Small intestine (tissue), 7 donors: ENCODE data around the gene PPM1G. TPM values are rescaled to one million over a fixed set of nuclear protein-coding genes. Genes with fewer than 3 reads are reported as not detected.
"Not testable (repeated sequence)": the region's sequence is repeated elsewhere in the genome, so short reads cannot be mapped to it uniquely, and the experiment has no call there.

Source experiments
- DNase-seq, 2 donors: peaks; one replicate each; pipeline versions ENCODE4 v3.0.0 to v3.0.0-alpha.2; 2013
- FAIRE-seq: peaks from 2 replicates; lab custom pipeline; 2012; peaks lifted over from hg19 to GRCh38; lab: Jason Lieb, UNC
- H3K27ac ChIP-seq, 3 donors: one replicate each; pipeline ENCODE4 v1.5.1; 2013; ENCODE audit warnings: low read length in 2 of 3, mild to moderate bottlenecking in 2 of 3, control low read depth in 1 of 3, inconsistent platforms in 1 of 3, low read depth in 1 of 3, moderate library complexity in 1 of 3
- H3K27me3 ChIP-seq, 3 donors: one replicate each; pipeline ENCODE4 v1.6.1; 2013; ENCODE audit warnings: low read length in 3 of 3, inconsistent platforms in 1 of 3; ENCODE audit not compliant: control insufficient read depth in 3 of 3, insufficient read depth in 3 of 3
- H3K36me3 ChIP-seq, 3 donors: one replicate each; pipeline ENCODE4 v1.6.1; 2013; ENCODE audit warnings: low read length in 3 of 3, inconsistent platforms in 1 of 3, low read depth in 1 of 3, mild to moderate bottlenecking in 1 of 3, moderate library complexity in 1 of 3; ENCODE audit not compliant: control insufficient read depth in 3 of 3, insufficient read depth in 2 of 3
- H3K4me1 ChIP-seq, 3 donors: one replicate each; pipeline ENCODE4 v1.6.1; 2013; ENCODE audit warnings: low read length in 2 of 3, inconsistent platforms in 1 of 3, low read depth in 1 of 3, mild to moderate bottlenecking in 1 of 3, moderate library complexity in 1 of 3; ENCODE audit not compliant: control insufficient read depth in 3 of 3, insufficient read depth in 2 of 3
- H3K4me3 ChIP-seq, 3 donors: one replicate each; pipeline ENCODE4 v1.5.1; 2013; ENCODE audit warnings: low read length in 3 of 3, control low read depth in 1 of 3, inconsistent platforms in 1 of 3, low read depth in 1 of 3, mild to moderate bottlenecking in 1 of 3, moderate library complexity in 1 of 3
- H3K9me3 ChIP-seq, 2 donors: one replicate each; pipeline ENCODE4 v1.6.1; 2013; ENCODE audit warnings: low read depth in 1 of 2, low read length in 1 of 2; ENCODE audit not compliant: control insufficient read depth in 2 of 2, insufficient read depth in 1 of 2
- WGBS, 3 donors: extraction: QIAGEN DNeasy Blood & Tissue Kit; methylation state at CpG; one replicate each; pipeline ENCODE4 v1.1.7; 2013; 5-methylcytosine and 5-hydroxymethylcytosine counted together
- polyA plus RNA-seq, 4 donors: library from polyadenylated mRNA; stranded (reverse) in 3 of 4; unstranded in 1 of 4; fragments of 200-250 nt in 3 of 4; fragments of 120-200 nt in 1 of 4; gene quantifications; one replicate each; pipeline versions ENCODE4 v1.2.1 to v1.2.3, GENCODE V29; 2013
- donor health status: healthy with polysubstance abuse.
- donor health status: control.
- donor health status: control.
- donor health status: Bipolar disorder and iron deficiency.
- donor health status: healthy.

PPM1G gene
- polyA plus RNA-seq, 4 donors = 44.1 to 93.1 (median 53.0) TPM

DNA sequence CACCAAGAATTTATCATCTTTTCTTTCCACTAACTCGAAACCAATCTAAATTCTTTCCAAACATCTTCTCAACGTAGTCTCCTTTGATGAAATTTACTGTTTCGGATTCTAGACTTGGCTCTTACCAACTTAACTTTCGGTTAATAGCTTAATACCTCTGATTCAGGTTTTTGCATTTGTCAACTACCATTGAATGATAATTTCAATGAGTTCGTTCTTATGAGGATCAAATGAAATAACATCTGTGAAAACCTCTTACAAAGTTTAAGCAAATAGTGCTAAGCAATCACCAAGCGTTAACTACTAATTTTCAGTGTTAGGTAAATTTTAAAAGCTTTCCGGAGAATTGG is 18.4 kb upstream of the PPM1G start:
- H3K27me3 ChIP-seq = no peaks in the 10 kb centered on the region
- DNase-seq = no peak
- no peaks in the 10 kb centered on the region for H3K9me3 ChIP-seq
- H3K27ac ChIP-seq = peak overlapping the region; percentile 84 to 100 (median 99)
- peaks cover 1 to 9% (median 7%) of the 10 kb centered on the region in 3 donors for H3K4me1 ChIP-seq
- no peaks in the 10 kb centered on the region for H3K36me3 ChIP-seq
- WGBS, 3 donors = 14 to 27% (median 15%) methylated on average over 7 of the region's 7 CpGs
- no peak for FAIRE-seq
- peak overlapping the region; percentile 78 to 99 (median 88) for H3K4me3 ChIP-seq

DNA sequence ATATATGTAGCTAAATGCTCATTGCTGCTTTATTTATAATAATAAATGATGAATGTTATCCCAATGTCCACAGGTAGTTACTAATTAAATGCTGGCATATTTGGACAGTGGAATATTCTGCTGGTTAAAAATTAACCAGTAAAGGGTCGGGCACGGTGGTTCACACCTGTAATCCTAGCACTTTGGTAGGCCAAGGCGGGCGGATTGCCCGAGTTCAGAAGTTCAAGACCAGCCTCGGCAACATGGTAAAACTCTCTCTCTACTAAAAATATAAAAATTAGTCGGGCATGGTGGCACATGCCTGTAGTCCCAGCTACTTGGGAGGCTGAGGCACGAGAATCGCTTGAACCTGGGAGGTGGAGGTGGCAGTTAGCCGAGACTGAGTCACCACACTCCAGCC is 15.6 kb upstream of the PPM1G start:
- DNase-seq = peak in 1 of 2 donors; percentile 59
- not testable (repeated sequence) for H3K9me3 ChIP-seq, H3K4me3 ChIP-seq, H3K27ac ChIP-seq, H3K36me3 ChIP-seq, H3K4me1 ChIP-seq, FAIRE-seq, H3K27me3 ChIP-seq
- 36 to 72% (median 50%) methylated on average over 10 of the region's 10 CpGs for whole genome bisulfite sequencing, 3 donors

DNA sequence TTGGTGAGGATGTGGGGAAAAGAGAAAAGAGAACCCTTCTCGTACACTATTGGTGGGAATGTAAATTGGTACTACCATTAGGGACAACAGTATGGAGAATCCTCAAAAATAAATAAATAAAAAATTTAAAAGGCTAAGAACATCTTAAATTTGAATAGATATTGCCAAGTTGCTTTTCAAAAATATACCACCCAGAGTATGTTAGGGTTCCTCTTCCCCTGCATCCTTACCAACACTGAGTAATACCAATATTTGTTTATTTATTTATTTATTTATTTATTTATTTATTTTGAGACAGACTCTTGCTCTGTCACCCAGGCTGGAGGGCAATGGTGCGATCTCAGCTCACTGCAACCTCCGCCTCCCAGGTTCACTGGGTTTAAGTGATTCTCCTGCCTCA is 13.6 kb upstream of the PPM1G start:
- Histone ChIP-seq H3K27ac (no peak overlapping the region), H3K4me3 (no peak overlapping the region), H3K36me3 (no peaks in the 10 kb centered on the region), H3K27me3 (no peaks in the 10 kb centered on the region), H3K4me1 (peaks cover 0 to 3% (median 0%) of the 10 kb centered on the region in 3 donors), H3K9me3 (no peaks in the 10 kb centered on the region)
- WGBS, 3 donors = 93 to 98% (median 96%) methylated on average over 3 of the region's 3 CpGs
- DNase-seq (no peak), FAIRE-seq (no peak)

DNA sequence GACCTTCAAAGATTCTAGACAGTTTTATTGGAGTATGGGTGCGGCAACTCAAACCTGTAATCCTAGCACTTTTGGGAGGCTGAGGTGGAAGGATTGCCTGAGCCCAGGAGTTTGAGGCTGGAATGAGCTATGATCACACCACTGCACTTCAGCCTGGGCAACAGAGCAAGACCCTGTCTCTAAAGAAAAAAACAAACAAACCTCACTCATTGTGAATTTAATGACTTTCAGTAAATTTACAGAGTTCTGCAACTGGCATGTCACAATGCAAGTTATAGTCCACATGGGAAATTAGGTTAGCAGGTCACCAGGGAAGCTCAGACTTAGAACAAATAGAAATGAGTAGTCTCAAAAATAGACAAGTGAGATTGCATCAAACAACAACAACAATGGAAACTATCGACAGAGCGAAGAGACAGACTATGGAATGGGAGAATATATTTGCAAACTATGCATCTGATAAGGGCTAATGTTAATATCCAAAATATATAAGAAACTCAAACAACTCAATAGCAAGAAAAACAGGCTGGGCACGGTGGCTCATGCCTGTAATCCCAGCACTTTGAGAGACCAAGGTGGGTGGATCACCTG is 12.4 kb upstream of the PPM1G start:
- FAIRE-seq (no peak), DNase-seq (no peak)
- no peak overlapping the region for H3K4me3 ChIP-seq
- no peaks in the 10 kb centered on the region for H3K9me3 ChIP-seq
- H3K27me3 ChIP-seq = no peaks in the 10 kb centered on the region
- H3K36me3 ChIP-seq = no peaks in the 10 kb centered on the region
- H3K27ac ChIP-seq = no peak overlapping the region
- 80 to 89% (median 83%) methylated on average over 4 of the region's 4 CpGs for WGBS, 3 donors
- no peaks in the 10 kb centered on the region for H3K4me1 ChIP-seq

DNA sequence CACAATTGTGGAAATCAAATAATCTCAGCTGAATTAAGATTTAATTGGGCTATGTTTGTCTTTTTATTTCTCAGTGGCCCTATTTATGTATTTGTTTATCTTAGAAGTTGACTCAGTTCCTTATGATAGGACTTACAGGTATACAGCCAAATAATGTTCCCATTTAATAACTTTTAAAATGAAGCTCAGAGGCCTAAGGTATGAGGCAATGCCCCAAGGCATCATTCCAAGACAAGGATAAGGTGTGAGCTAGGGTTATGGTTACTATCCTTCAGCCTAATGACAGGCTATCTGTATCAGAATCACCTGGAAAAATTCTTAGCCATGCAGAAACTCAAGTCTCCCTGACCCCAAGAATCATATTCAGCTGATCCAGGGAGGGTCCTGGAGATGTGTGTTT is 11.6 kb upstream of the PPM1G start:
- no peak for FAIRE-seq
- no peaks in the 10 kb centered on the region for H3K27me3 ChIP-seq
- H3K4me1 ChIP-seq = no peaks in the 10 kb centered on the region

DNA sequence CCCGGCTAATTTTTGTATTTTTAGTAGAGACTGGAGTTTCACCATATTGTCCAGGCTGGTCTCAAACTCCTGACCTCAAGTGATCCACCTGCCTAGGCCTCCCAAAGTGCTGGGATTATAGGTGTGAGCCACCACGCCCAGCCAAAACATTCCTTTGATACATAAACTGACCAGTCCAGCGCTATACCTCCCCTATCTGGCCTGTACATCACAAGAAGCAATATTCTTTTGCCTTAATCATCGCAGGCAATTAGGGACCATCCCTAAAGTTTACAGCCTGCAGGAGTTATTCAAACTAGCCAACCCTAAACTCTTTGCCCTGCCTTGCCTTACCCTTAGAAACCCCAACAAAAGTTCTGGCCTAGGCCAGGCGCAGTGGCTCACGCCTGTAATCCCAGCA is 6.8 kb upstream of the PPM1G start:
- H3K36me3 ChIP-seq = no peaks in the 10 kb centered on the region
- H3K27me3 ChIP-seq = no peaks in the 10 kb centered on the region
- DNase-seq (no peak), FAIRE-seq (no peak)
- H3K27ac ChIP-seq = no peak overlapping the region
- 92 to 95% (median 94%) methylated on average over 6 of the region's 6 CpGs for WGBS, 3 donors
- H3K9me3 ChIP-seq = no peaks in the 10 kb centered on the region
- no peak overlapping the region for H3K4me3 ChIP-seq
- no peaks in the 10 kb centered on the region for H3K4me1 ChIP-seq

More for the DNA sequence above, 11.6 kb upstream of the PPM1G start:
- Histone ChIP-seq H3K36me3 (no peaks in the 10 kb centered on the region), H3K9me3 (no peaks in the 10 kb centered on the region), H3K4me3 (no peak overlapping the region), H3K27ac (no peak overlapping the region)
- DNase-seq = no peak

DNA sequence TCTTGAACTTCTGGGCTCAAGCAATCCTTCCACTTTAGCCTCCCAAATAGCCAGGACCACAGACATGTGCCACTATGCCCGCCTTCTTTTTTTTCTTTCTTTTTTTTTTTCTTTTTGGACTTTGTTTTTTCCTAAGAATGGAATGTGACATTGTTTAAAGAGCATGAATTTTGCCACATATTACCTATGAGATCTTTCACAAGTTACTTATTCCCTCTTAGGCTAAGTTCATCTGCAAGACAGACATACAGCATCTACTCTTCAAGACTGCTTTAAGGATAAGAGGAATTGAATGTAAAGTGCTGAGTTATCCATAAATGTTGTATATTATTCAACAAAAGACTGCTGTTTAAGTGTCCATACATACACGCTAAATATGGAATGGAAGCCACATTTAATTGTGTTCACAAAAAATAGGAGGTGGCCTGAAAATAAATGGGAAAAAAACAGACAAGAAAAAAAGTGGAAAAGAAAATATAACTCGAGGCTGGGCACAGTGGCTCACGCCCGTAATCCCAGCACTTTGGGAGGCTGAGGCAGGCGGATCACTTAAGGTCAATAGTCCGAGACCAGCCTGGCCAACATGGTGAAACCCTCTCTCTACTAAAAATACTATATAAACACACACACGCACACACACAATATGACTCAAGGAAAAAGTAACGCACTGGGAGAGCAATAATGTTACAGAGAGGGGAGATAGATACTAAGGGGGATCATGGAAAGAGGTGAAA is 3.2 kb upstream of the PPM1G start:
- Histone ChIP-seq H3K4me3 (no peak overlapping the region), H3K27me3 (no peaks in the 10 kb centered on the region), H3K36me3 (peaks cover 0 to 1% (median 0%) of the 10 kb centered on the region in 3 donors), H3K9me3 (no peaks in the 10 kb centered on the region), H3K4me1 (peaks cover 0 to 6% (median 5%) of the 10 kb centered on the region in 3 donors), H3K27ac (no peak overlapping the region)
- no peak for DNase-seq
- FAIRE-seq = no peak
- 79 to 88% (median 84%) methylated on average over 9 of the region's 9 CpGs for WGBS, 3 donors

DNA sequence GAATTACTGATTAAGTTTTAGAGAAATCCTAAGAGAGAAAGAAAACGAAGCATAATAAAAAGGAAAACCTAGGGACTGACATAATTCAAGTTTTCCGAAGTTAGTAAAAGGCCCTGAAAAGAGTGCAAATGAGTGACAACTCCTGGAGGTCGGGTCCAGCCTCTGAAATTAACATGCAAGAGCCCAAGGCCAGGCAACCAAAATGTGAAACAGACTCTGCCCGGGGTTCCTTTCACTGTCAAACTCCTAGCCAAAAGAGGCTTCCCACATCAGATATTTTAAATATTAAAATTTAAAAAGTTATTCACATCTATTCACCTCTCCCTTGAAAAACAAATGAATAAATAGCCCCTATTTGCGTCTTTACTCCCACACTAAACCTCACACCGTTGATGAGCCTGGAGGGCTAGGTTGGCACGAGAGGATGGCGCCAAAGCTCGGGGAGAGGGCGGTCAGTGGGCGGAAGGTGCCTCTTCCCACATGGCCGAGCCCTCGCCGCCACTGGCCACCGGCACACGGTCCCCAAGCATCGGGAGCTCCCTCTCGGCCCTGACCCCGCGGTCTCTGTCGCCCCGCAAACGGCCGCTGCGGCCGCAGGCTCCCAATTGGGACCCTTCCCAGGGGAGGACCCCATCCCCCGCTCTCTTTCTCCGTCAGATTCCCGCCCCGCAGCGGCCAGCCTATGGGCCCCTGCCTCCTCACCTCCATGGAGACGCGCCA is 630 bp downstream of the PPM1G start:
- peak overlapping the region; percentile 42 to 85 (median 66) for H3K27ac ChIP-seq
- H3K36me3 ChIP-seq = peaks cover 0 to 20% (median 0%) of the 10 kb centered on the region in 3 donors
- no peaks in the 10 kb centered on the region for H3K9me3 ChIP-seq
- H3K4me1 ChIP-seq = peaks cover 0 to 6% (median 5%) of the 10 kb centered on the region in 3 donors
- DNase-seq (peak in 1 of 2 donors; percentile 15), FAIRE-seq (no peak)
- 0% methylated on average over 29 to 33 of the region's 33 CpGs for WGBS, 3 donors
- no peaks in the 10 kb centered on the region for H3K27me3 ChIP-seq
- H3K4me3 ChIP-seq = peak overlapping the region; percentile 89 to 99 (median 91)
